IPS DF 19.7 (cell line): ENCODE data around the gene PIN1.
"Not testable (repeated sequence)": the region's sequence is repeated elsewhere in the genome, so short reads cannot be mapped to it uniquely, and the experiment has no call there.

Experiments used
- DNase-seq: peaks from one replicate; pipeline ENCODE4 v3.0.0-alpha.2; 2013; ENCODE audit warnings: low read depth, low spot score

PIN1 gene

DNA sequence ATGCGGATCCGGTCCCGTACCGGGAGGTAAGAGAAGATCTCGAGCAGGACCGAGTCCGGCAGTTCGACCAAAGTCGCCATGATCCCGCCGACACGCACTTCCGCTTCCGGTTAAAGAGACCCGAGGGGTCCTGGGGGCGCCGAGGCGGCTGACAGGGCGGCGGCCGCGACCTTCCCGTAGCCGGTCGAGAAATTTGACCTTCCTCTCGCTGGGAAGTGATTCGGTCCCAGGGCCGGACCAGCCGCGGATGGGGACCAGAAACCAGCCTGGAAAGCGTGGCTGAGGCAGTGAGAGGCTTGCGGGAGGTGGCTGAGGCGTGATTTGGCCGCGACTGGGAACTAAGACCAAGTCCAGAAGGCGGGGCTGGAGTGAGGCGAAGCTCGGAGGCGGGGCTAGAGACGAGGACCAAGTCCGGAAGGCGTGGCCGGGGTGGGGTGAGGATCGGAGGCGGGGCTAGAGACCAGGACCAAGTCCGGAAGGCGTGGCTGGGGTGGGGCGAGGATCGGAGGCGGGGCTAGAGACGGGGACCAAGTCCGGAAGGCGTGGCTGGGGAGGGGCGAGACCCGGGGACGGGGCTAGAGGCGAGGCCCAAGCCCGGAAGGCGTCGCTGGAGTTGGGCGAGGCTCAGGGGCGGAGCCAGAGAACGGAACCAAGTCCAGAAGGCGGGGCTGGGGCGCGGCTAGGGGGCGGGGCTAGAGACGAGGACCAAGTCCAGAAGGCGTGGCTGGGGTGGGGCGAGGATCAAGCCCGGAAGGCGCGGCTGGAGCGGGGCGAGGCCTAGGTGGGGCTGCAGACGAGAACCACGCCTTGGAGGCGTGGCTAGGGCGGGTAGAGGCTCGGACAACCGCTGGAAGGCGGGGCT lies 16.2 kb upstream of the PIN1 start, which contains the start of gene FBXL12:
TSS of gene FBXL12 (minus strand) at position 346 of the 862 bp plus-strand sequence. CDS start at position 80, 266 bp downstream.
- DNase-seq, result peak; percentile 81

DNA sequence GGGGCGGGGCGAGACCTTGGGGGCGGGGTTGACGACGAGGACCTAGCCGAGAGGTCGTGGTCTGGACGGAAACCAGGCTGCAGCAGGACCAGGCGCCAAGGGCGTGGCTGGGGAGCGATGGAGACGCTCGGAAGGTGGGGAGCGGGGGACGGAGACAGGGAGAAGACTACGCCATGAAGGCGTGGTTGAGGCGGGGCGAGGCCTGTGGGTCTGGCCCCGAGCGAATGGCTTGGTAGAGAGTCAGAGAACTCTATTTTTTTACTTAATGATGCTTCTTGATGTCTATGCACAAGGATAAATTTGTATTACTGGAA lies 15.6 kb upstream of the PIN1 start:
- DNase-seq, result peak; percentile 88

- not testable (repeated sequence) for DNase-seq
Measured at GRCh38 chr19:9820034-9820433, 15.1 kb upstream of the PIN1 start.

GRCh38 chr19:9823816-9824215 lies 11.3 kb upstream of the PIN1 start:
- DNase-seq, result no peak

DNA sequence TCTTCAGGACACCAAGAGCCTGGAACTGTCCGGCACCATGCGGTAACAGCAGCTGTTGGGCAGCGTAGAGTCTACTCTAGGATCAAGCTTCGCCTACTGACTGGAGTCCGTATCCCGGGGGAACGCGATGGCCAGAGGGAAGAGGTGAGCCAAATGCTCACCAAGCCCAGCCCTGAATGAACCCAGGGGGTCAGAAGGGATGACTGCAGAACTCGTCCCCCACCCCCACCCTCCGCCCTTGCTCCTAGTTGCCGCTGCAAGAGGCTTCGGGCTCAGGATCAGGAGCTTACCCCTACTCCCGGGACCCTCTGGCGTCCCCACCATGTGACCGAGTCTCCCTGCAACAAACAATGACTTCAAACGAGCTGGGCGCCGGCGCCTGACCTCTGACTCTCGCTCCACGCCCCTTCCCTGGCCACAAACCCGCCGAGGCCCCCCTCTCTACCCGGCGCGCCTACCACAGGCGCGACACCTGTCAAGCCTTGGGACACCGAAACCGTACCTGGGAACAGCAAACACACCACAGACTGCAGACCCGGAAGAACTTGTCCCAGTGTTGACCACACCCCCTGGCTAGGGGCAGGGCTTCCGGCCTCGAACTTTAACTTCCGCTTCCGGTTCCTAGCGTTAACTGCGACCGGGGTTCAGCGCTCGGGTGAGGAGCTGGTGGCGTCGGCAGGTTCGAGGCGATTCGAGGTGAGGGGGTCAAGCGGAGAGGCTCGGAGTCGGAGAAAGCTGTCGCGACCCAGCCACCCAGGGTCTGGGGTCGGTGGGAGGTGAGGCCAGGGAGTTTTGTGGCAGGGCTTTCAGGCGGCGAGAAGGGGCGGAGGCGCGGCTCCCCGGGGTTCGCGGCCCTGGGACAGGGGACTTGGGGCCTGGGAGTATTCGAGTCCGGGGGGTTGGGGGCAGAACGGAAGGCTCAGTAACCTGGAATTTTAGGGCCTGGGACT lies 7.6 kb upstream of the PIN1 start, which contains the start of gene UBL5:
TSS of gene UBL5 (plus strand) at position 630 of the 950 bp plus-strand sequence. CDS start 420 bp downstream, outside the sequence.
- DNase-seq, result peak; percentile 86

DNA sequence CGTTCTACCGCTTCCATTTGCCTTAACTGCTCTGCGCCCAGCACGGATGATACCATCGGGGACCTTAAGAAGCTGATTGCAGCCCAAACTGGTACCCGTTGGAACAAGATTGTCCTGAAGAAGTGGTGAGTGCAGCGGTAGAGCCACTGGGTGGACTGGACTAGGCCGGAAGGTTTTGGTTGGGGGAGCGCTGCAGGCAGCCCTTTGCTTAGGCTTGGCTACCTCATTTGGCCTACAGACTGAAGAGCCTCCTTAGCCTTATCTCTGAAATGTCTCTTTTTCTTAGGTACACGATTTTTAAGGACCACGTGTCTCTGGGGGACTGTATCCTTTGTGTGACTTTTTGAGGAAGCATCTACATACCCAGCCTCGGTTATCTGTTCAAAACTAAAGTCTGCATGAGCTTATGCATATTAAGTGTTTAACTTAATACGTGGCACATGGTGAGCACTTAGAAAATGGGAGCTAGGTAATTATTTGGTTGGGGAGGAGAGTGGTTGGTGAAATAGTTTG lies 6.5 kb upstream of the PIN1 start:
- DNase-seq, result no peak

DNA sequence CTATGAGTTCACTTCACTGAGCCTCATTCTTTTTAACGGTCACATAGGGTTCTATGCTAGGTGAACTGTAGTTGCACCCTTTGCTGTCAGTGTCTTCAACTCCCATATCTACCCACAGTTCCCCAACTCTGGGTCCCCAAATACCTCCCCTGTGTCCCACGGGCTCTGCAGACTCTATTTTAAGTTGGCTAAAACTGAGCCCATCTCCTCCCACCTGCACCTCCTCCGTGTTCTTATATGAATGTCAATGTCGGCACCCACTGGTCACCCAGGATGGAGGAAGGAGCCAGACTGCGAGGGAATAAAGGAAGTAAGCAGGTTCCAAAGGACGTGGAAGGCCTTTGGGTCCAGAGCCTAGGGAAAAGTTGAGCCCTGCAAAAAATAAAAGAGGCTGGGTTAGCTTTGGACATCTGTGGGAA lies 802 bp upstream of the PIN1 start:
- DNase-seq, result no peak

- DNase-seq, result no peak
Measured at GRCh38 chr19:9835507-9835949, 410 bp downstream of the PIN1 start.

GRCh38 chr19:9836021-9836420 lies 903 bp downstream of the PIN1 start:
- DNase-seq, result no peak

DNA sequence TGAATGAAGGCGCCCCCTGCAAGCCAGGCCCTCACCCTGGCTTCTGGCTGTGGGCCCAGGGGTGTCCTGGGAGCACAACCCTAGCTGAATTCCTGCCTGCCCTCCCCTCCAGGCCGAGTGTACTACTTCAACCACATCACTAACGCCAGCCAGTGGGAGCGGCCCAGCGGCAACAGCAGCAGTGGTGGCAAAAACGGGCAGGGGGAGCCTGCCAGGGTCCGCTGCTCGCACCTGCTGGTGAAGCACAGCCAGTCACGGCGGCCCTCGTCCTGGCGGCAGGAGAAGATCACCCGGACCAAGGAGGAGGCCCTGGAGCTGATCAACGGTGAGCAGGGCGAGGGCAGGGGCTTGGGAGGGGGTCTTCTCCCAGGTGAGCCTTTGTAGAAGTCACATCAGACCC lies 3.2 kb downstream of the PIN1 start:
- no peak for DNase-seq

DNA sequence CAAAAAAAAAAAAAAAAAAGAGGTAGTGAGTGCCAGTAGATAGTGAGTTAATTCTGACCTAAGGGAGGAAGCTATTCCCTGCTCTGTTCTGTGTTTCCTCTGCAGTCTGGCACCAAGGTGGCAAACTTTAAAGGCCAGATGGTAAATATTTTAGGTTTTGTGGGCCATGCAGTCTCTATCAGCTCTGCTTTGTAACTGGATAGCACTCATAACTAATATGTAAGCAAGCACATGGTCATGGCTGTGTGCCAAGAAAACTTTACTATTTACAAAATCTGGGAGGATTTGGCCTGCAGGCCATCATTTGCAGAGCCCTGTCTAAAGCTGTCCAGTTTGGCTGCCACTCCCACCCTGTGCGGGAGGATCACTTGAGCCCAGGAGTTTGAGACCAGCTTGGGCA lies 4.3 kb downstream of the PIN1 start:
- DNase-seq, result no peak

- DNase-seq, result no peak
Measured at GRCh38 chr19:9842834-9843625, 7.9 kb downstream of the PIN1 start.

- not testable (repeated sequence) for DNase-seq
Measured at GRCh38 chr19:9843626-9844273, 8.6 kb downstream of the PIN1 start.

- DNase-seq, result no peak
Measured at GRCh38 chr19:9847087-9847671, 12.1 kb downstream of the PIN1 start.

DNA sequence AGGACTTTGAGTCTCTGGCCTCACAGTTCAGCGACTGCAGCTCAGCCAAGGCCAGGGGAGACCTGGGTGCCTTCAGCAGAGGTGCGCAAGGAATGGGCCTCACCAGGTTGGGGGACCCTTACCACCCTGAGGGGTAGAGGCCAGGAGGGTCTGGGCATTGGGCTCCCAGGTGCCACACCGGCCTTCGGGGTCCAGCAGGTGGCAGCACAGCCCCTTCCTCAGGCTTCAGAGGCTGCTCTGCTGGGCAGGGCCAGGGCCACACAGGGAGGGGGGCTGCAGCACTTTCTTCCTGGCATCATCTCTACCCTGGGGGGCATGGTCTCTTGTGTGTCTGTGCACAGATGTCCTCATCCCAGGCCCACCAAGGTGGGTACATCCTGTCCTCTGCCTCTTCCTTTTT lies 12.9 kb downstream of the PIN1 start:
- no peak for DNase-seq

- no peak for DNase-seq
Measured at GRCh38 chr19:9848762-9849161, 13.6 kb downstream of the PIN1 start.

DNA sequence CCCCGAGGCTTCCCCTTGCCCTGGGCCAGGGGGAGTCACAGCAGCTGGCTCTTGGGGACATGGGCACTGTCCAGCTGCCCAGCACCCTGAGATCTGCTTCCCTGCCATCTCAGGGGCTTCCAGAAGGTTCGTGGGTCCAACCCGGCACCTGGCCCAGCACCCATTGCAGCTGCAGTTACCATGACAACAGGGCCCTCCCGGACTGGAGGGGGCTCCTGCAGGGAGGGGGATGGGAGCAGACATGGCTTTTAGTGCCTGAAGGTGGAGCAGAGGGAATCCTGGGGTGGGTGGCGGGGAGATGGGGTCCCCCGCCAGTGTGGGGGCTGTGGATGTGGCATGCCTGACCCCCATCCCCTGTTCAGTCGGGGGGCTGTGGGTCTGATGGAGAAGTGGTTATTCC lies 14.7 kb downstream of the PIN1 start:
- no peak for DNase-seq

DNA sequence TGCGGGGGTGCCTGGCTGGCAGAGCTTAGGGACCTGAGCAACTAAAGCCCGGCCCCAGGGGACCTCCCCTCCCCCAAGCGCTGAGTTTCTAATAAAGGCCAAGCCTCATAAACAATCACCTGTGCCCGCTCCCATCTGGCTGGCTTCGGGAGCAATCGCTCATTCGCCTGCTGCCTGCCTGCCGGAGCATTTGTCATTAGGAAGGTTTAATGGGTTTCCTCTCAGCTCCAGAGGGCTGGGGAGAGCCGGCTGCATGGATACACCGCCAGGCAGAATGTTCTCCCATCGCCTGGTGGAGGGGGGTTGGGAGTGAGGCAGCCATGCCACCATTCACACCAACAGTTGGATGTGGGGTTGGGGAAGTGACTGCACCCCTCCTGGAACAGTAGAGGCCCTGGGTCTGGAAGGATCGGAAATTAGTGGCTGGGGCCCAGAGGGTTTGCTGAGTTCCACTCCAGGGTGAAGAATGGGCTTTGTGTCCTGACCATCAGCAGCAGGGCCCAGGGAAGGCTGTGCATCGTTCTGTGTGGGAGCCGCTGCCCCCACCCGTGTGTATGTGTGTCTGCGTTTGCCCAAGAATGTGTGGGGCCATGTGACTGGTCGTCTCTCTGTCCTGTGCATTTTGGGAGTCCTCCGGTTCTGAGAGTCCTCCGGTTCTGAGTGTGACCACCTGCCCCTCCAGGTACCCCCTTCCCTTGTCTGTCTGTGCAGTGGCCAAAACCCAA lies 15.3 kb downstream of the PIN1 start:
- DNase-seq, result no peak

DNA sequence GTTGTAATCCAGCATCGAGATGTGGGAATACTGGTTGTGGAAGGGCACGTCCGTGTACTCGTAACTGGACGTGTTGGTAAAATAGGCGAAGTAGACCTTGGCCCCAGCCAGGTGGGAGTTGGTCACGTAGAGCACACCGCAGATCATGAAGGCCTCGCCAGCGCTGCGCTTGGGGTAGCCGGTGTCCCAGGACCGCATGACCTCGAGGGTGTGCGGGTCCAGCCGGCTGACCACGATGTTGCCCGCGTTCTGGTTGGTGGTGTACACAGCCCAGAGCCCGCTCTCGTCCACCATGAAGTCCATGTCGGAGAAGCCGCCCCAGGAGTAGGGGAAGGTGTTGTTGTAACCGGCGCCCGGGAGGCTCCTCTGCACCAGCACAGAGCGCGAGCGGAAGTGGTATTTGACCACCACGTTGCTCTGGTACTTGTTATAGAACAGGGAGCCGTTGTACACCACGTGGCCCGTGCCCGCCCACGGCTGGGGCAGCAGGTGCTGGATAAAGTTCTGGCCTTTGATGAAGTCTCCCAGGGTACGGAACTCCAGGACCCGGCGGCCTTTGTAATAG lies 19.2 kb downstream of the PIN1 start:
- no peak for DNase-seq
